Iris pigment epithelial cell (primary cell): ENCODE data around the gene AP1G2.

Experiments
- DNase-seq: peaks from one replicate; pipeline ENCODE4 v3.0.0-alpha.2; 2011; ENCODE audit warnings: low read depth

AP1G2 gene

DNA sequence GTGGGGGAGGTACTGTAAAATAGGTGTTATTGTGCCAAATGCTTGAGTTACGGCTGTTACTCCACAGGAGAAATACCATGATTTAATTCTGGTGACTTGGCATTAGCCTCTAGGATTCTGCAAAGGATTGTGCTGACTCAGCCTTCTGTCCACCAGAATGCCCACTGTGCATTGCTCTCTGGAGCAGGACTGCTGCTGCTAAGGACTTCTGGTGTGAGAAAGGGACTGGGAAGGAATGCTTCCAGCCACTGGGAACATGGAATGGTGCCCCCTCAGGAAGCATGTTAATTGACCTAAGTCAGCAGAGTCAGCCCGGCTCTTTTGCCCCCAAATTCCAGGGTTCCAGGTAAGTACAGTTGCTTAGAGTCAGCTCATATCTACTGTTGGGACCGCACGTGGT is 48.9 kb downstream of the AP1G2 start:
- no peak for DNase-seq

DNA sequence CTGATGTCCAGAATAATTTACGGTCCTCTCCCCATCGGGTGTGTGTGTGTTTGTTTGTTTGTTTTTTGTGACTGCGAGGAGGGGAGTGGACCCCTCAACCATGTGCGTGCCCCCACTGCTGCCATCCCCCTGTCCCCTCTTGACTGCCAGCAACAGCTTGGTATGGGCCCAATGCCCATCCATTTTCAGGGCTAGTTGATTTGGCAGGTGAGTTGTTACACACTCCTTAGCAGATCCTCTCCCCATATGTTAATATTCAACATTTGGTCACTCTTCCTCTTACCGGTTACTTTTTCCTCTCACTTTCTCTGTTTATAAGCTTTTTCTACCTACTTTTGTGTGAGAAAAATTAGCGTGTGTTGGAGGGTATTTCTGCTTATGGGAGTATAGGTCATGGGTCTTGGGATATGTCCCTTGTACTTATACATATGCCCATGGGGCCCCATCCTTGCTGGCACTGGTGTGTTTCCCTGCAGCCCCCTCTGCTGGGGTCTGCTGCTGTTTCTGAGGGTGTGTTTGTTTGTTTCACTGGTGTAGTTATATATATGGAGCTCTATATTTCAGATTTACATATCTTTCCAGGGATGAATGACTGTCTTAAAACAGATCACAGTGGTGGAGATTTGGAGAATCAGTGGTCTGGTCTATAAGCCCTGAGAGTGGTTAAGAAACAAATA is 49.8 kb downstream of the AP1G2 start:
- DNase-seq, result no peak

DNA sequence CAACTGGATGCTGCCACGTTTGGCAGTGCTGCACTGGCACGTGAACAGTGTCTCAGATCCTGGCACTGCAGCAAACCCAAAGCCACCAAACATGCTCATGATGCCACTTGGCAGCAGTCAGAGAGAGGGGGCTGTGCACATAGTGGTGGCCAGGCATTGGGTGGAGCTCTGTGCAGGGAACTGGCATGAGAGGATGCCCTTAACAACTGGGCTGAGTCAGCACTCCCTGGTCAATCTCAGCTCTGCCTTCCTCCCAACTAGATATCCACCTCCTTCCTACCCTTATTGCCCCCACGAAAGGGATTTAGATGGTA is 53.0 kb downstream of the AP1G2 start:
- DNase-seq, result no peak

DNA sequence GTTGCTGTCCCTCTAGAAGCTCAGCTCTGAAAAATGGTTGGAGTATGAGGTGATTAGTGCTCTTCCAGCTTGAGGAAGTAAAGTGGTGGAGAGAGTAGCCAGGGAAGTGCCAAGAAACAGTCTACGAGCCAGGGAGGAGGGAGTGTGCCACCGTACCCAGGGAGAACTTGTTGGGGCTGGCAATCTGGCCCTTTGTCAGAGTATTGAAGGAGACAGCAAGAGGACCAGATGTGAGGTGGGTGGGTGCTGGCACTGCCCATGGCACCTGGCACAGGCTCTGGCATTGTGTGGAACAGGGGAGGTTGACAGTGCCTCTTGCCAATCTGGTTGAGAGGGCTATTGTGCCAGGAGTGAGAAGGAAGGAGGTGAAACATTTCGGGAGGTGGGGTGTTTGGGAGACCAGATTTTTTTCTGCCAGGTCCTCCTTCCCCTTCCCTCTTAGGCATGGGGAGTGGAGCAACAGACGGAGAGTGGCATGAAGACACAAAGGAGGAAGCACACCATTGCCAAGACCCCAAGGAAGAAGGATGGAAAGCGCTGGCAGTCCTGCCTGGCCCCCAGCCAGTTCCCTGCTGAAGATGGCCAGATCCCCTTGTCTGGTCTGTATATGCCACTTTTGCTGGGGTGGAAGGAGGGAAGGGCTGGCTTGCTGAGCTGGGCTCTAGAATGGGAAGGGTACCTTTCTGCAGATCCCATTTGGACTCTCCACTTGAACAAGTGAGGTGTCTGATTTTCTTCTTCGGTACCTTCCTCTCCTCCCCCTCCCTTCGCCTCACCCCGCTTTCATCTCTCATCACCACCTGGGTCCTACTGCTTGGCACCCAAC is 53.6 kb downstream of the AP1G2 start:
- DNase-seq, result no peak

DNA sequence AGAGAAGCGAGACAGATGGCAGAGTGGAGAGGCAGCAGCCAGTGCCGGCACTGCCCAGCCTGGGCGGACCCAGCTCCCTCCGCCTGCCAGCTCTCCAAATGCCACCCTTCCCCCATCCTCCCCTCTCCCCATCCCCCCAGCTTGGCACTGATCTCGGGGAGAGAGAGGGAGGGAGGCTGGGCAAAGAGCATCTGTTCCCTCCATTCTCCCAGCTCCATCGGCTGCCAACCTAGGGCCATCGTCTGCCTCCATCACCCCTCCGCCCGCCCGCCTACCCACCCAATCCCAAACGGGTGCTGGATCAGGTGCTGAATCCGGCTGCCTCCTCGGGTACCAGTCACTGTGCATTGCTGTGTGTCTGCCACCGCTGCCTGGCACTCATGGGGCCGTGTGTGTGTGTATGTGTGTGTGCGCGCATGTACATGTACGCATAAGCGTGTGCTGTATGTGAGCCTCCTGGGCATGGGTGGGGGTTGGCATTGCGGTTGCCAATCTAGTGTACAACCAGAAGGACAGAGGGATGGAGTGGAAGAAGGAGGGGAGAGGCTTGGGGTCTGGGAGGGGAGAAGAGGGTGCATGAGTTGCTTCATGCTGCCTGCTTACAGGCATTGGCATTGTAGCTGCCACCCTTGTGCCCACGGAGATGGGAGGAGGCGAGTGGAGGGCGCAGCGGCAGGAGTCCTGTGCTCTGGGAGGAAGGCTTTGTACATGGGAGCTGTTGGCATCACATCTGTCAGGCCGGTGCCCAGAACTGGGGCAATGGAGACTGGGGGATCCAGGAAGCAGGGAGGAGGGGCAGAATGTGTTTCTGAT is 54.4 kb downstream of the AP1G2 start:
- no peak for DNase-seq

DNA sequence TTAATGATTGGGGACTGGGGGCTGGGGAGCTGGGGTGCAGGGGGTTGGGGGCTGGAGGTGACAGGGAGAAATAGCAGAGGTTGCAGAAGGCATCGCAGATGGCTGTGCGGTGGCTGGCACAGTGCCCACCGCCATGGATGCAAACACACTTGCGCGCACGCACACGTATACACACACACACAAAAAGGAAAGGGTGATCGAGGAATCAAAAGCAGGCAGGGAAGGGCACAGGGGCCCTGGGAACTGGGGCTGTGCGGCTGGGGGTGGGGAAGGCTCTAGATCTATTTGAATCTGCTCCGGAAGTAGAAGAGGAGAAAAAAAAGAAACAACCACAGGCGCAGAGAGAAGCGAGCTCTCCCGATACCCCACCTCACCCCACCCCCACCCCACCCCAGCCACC is 55.4 kb downstream of the AP1G2 start:
- DNase-seq, result no peak
